Cardiac ventricle fibroblast (primary cell): ENCODE data around the gene SELENOO. TPM values are rescaled to one million over a fixed set of nuclear protein-coding genes. Genes with fewer than 3 reads are reported as not detected.

Experiments used
- total RNA-seq: library from RNA; depleted of rRNA; stranded (reverse); fragments of >200 nt; gene quantifications from 2 replicates; pipeline ENCODE4 v1.2.3, GENCODE V29; 2015

SELENOO gene
- total RNA-seq = 18.1 and 21.4 TPM in 2 replicates

DNA sequence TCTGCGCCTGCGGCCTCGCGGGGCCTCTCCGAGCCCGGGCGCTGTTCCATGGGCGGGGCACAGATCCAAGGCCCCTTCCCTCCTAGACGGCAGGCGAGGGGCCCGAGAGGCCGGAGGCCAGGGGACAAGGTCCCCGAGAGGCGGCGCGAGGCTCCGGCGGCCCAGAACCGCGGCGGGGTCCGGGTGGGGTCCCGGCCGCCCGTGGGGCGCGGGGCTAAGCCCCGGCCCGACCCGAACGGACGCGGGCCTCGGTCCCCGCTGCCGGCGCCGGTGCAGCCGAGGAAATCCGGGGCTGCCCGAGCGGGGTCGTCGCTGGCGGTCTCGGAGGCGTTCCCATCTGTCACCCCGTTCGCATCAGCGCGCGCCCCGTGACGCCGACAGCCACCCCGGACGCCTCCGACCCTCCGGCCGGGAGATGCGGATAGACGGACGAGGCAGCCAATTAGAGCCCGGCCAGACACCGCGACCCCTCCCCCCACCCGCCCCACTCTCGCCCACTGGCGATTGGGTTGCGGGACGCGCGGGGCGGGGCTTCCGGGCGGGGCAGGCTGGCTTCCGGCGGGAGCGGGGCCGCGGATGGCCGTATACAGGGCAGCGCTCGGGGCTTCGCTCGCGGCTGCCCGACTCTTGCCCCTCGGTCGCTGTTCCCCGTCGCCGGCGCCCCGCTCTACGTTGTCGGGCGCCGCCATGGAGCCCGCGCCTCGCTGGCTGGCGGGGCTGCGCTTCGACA, at the start of gene SELENOO:
SELENOO (plus strand) TSS at position 551 of the 730 bp plus-strand sequence; CDS start at position 577, 26 bp downstream.

DNA sequence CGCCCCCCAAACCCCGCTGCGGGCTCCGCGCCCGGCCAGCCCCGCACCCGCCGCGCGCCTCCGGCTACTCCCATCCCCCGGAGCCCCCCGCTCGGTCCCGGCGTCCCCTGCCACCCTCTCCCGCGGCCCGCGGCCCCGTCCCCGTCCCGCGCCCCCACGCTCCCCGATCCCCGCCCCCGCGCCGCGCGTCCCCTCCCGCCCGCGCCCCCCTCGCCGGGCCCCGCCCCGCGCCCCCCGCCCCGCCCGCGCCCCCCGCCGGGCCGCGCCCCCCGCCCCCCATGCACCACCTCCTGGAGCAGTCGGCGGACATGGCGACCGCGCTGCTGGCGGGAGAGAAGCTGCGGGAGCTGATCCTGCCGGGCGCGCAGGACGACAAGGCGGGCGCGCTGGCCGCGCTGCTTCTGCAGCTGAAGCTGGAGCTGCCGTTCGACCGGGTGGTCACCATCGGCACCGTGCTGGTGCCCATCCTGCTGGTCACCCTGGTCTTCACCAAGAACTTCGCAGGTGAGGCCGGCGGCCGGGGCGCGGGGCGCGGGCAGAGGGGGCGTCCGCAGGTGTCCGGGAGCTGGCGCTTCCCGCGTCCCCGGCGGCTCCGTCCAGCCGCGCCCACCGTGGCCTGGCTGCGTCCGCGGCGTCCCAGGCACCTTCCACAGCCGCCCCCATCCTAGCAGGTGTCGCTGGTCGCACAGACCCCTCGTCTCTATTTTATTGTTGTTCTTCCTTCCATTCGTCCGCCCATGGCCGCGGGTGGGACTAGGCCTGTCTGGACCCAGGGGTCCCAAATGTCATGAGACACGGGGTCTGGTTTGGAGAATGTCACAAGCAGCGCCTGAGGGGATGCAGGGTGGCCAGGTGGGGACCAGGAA, 30.1 kb upstream of the SELENOO start, which contains the start of gene PANX2:
PANX2 (plus strand) TSS at position 279 of the 866 bp plus-strand sequence; CDS start at position 279, 0 bp downstream.

GRCh38 chr22:50185375-50186087, 15.3 kb upstream of the SELENOO start, which contains the start of gene TRABD:
TRABD (plus strand) TSS chr22:50185913; CDS start chr22:50193061, 7,148 bp downstream.

GRCh38 chr22:50244420-50245213, 43.8 kb downstream of the SELENOO start, which contains the start of gene TUBGCP6:
TUBGCP6 (minus strand) TSS chr22:50245023; CDS start chr22:50244459, 564 bp downstream.

GRCh38 chr22:50250555-50251476, 50.0 kb downstream of the SELENOO start, which contains the start of gene HDAC10:
HDAC10 (minus strand) TSS chr22:50251265; CDS start chr22:50251032, 233 bp downstream.

GRCh38 chr22:50261615-50262459, 61.0 kb downstream of the SELENOO start, which contains the start of gene MAPK12:
MAPK12 (minus strand) TSS chr22:50261683; CDS start chr22:50261509, 174 bp downstream.

Other genes starting within 250 kb of the SELENOO start
- gene PIM3, start 240.2 kb upstream of the SELENOO start, total RNA-seq = 24.8 and 26.5 TPM in 2 replicates
- gene IL17REL, start 188.2 kb upstream of the SELENOO start, total RNA-seq = not detected in 2 replicates
- not detected in 2 replicates for gene TTLL8, start 142.7 kb upstream of the SELENOO start, total RNA-seq
- 0.54 and 0.87 TPM in 2 replicates for gene MLC1, start 115.6 kb upstream of the SELENOO start, total RNA-seq
- gene MOV10L1, start 111.0 kb upstream of the SELENOO start, total RNA-seq = 0.39 and 0.56 TPM in 2 replicates
- gene PANX2, start 30.3 kb upstream of the SELENOO start, total RNA-seq = 2.6 and 2.7 TPM in 2 replicates
- gene TRABD, start 15.1 kb upstream of the SELENOO start, total RNA-seq = 19.4 and 22.1 TPM in 2 replicates
- 16.3 and 17.3 TPM in 2 replicates for gene TUBGCP6, start 44.0 kb downstream of the SELENOO start, total RNA-seq
- 29.0 and 29.2 TPM in 2 replicates for gene HDAC10, start 50.3 kb downstream of the SELENOO start, total RNA-seq
- gene MAPK12, start 60.7 kb downstream of the SELENOO start, total RNA-seq = 24.5 and 31.3 TPM in 2 replicates
- 8.3 and 12.4 TPM in 2 replicates for gene MAPK11, start 69.4 kb downstream of the SELENOO start, total RNA-seq
- gene PLXNB2, start 106.6 kb downstream of the SELENOO start, total RNA-seq = 211 and 212 TPM in 2 replicates
- 1.1 and 1.4 TPM in 2 replicates for gene DENND6B, start 126.0 kb downstream of the SELENOO start, total RNA-seq
- gene PPP6R2, start 142.3 kb downstream of the SELENOO start, total RNA-seq = 31.6 and 39.3 TPM in 2 replicates